Liver (tissue), 3 donors: ENCODE data around the gene NAP1L4.

ENCODE experiments used
- FOXA1 ChIP-seq: IDR thresholded peaks from 2 replicates; pipeline ENCODE4 v1.6.1; 2016; ENCODE audit warnings: antibody characterized with exemption
- GABPA ChIP-seq, 2 donors: IDR thresholded peaks in 1 of 2; conservative IDR thresholded peaks in 1 of 2; 2 replicates each; pipeline ENCODE4 v1.6.1; 2016; ENCODE audit warnings: antibody characterized with exemption in 2 of 2, mild to moderate bottlenecking in 1 of 2, moderate library complexity in 1 of 2
- RAD21 ChIP-seq, 2 donors: IDR thresholded peaks; 2 replicates each; pipeline ENCODE4 v1.6.1; 2016; ENCODE audit warnings: antibody characterized with exemption in 2 of 2, mild to moderate bottlenecking in 2 of 2
- RXRA ChIP-seq, 2 donors: IDR thresholded peaks; 2 replicates each; pipeline ENCODE4 v1.6.1; 2017 to 2018; ENCODE audit warnings: antibody characterized with exemption in 2 of 2, mild to moderate bottlenecking in 1 of 2
- YY1 ChIP-seq: IDR thresholded peaks from 2 replicates; pipeline ENCODE4 v1.6.1; 2016; ENCODE audit warnings: antibody characterized with exemption, mild to moderate bottlenecking
- TF ChIP-seq, protein P1 (sequence below): fragments of 150-350 bp; IDR thresholded peaks from 2 replicates; pipeline ENCODE4 v1.5.1; 2017; ENCODE audit warnings: improper control_type of control experiment, low read depth, low read length; ENCODE audit not compliant: missing input control
- donor health status: healthy.
- donor health status: healthy.

GRCh38 chr11:2997406-2997805 lies 5.3 kb upstream of the NAP1L4 start:
- TF ChIP-seq, protein P1, sequence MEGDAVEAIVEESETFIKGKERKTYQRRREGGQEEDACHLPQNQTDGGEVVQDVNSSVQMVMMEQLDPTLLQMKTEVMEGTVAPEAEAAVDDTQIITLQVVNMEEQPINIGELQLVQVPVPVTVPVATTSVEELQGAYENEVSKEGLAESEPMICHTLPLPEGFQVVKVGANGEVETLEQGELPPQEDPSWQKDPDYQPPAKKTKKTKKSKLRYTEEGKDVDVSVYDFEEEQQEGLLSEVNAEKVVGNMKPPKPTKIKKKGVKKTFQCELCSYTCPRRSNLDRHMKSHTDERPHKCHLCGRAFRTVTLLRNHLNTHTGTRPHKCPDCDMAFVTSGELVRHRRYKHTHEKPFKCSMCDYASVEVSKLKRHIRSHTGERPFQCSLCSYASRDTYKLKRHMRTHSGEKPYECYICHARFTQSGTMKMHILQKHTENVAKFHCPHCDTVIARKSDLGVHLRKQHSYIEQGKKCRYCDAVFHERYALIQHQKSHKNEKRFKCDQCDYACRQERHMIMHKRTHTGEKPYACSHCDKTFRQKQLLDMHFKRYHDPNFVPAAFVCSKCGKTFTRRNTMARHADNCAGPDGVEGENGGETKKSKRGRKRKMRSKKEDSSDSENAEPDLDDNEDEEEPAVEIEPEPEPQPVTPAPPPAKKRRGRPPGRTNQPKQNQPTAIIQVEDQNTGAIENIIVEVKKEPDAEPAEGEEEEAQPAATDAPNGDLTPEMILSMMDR: no peak
- no peak for TF ChIP-seq YY1
- TF ChIP-seq GABPA (IDR thresholded peaks at IDR 0.05 in 1 of 2, conservative IDR thresholded peaks at IDR 0.05 in 1 of 2): no peak
- TF ChIP-seq FOXA1: no peak
- no peak for TF ChIP-seq RAD21 (IDR thresholded peaks at IDR 0.05)
- TF ChIP-seq RXRA (IDR thresholded peaks at IDR 0.05): no peak
